ENCODE results near the gene SSU72. TPM values are rescaled to one million over a fixed set of nuclear protein-coding genes. Genes with fewer than 3 reads are reported as not detected.
"Not testable (repeated sequence)": the region's sequence is repeated elsewhere in the genome, so short reads cannot be mapped to it uniquely, and the experiment has no call there.

SSU72 gene
- total RNA-seq, 1 experiment from 2014 or later = 145 TPM

DNA sequence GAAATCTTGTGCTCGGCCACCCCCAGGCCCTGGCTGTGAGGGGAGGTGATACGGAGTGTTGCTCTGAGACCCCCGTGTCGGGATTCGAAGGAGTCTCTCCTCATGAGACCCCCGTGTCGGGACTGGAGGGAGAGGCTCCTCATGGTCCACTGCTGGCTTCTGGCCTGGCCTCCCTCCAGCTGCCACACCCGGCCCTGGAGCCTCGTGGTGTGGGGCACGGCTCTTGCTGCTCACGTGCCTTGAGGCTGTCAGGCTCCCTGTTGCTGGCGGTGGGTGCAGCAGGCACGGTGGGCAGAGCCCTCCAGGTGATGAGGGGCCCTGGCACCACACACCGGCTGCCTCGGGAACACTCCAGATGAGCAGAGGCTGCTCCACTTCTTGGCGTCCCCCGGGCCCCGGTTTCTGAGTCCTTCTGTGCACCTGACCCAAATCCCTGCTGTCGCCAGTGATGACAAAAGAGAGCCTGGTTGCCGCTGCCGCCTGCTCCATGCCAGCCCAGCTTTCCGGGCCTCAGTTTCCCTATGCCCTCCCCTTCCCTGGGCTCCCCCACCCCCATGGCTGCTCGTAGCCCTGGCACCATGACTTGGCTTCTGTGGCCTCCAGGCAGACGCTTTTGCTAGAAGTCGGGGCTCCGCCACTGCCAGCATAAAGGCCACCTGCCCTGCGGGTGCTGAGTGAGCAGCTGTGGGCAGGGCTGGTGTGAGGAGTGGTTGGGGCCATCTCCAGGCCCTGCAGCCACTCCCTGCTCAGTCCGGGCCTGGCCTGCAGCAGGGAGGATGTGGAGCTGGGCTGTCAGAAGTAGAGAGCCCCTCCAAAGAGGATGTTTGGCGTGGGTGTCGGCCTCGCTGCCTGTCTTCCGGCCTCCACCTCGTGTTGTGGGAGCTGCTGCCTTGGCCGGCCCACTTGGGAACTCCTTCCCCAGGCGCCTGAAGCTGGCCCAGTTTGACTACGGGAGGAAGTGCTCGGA lies 46.1 kb downstream of the SSU72 start:
- ChIA-PET CTCF (no interaction called here), POLR2A (ENCODE audit: unreplicated experiment) (no interaction called here)
- Histone ChIP-seq H3K79me2 (ENCODE audit: low read depth) (no peaks in the 10 kb centered on the region), H4K20me1 (ENCODE audit: insufficient read depth) (no peaks in the 10 kb centered on the region), H2AFZ (no peak overlapping the region), H3K4me1 (replicated peaks; ENCODE audit: insufficient read depth) (no peaks in the 10 kb centered on the region), H3K4me2 (no peak overlapping the region), H3F3A (ENCODE audit: insufficient read depth, low read depth) (peaks cover 15% of the 10 kb centered on the region; the same call in 1 of the 2 replicates), H3K36me3 (ENCODE audit: low read depth) (no peaks in the 10 kb centered on the region), H3K9me3 (ENCODE audit: insufficient read depth, low read depth) (no peaks in the 10 kb centered on the region), H3K27me3 (ENCODE audit: insufficient read depth, low read depth) (no peaks in the 10 kb centered on the region), H3K9me2 (ENCODE audit: insufficient read depth) (no peaks in the 10 kb centered on the region), H3K27ac (no peak overlapping the region), H3K4me3 (no peak overlapping the region)
- DNase-seq = no peak
- BruUV-seq (replicated peaks) = no TSS peak
- intact Hi-C loops (cut with micrococcal nuclease; ENCODE audit: unreplicated experiment) = no loop called here
- TF ChIP-seq EZH2 (IDR thresholded peaks at IDR 0.05; ENCODE audit: low read depth) = no peak
- TF ChIP-seq, protein P1, sequence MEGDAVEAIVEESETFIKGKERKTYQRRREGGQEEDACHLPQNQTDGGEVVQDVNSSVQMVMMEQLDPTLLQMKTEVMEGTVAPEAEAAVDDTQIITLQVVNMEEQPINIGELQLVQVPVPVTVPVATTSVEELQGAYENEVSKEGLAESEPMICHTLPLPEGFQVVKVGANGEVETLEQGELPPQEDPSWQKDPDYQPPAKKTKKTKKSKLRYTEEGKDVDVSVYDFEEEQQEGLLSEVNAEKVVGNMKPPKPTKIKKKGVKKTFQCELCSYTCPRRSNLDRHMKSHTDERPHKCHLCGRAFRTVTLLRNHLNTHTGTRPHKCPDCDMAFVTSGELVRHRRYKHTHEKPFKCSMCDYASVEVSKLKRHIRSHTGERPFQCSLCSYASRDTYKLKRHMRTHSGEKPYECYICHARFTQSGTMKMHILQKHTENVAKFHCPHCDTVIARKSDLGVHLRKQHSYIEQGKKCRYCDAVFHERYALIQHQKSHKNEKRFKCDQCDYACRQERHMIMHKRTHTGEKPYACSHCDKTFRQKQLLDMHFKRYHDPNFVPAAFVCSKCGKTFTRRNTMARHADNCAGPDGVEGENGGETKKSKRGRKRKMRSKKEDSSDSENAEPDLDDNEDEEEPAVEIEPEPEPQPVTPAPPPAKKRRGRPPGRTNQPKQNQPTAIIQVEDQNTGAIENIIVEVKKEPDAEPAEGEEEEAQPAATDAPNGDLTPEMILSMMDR (conservative IDR thresholded peaks at IDR 0.05) = no peak

DNA sequence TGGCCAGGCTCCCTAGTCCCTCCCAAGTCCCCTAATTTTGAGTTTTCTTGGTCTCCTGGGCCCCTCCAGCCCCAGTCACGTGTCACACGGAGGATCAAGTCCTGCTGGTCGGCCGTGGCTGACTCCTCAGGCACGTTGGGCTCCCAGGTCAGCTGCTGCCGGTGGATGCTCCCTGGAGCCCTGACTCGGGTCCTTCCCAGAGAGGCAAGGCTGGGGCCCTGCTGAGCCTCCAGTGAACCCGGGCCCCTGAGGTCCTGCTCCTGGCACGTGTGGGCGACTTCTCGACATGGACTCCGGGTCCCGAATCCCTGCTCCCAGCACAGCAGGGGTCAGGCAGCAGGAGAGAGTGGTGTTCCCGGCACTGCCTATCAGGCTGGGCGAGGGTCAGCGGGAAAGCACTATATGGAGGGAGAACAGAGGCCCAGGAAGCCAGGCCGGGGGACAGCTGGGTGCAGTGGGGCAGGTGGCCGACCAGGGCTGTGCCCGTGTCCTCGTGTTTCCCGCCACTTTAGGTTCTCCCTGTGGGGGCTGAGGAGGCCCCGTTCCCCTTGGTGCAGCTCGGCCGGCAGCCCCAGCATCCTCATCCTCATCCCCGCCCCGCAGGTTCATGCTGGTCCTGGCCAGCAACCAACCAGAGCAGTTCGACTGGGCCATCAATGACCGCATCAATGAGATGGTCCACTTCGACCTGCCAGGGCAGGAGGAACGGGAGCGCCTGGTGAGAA lies 47.4 kb downstream of the SSU72 start:
- peaks cover 14% of the 10 kb centered on the region; the same call in 1 of the 2 replicates for H3F3A ChIP-seq (ENCODE audit: insufficient read depth, low read depth)
- H3K4me3 ChIP-seq = no peak overlapping the region
- no peak overlapping the region for H2AFZ ChIP-seq
- BruUV-seq (replicated peaks) = no TSS peak
- ChIA-PET CTCF (interaction anchor here (0.6 kb wide), 1 partner anchor 62 kb away, joined by 5 read pairs; no protein-coding TSS in a partner anchor), POLR2A (ENCODE audit: unreplicated experiment) (no interaction called here)
- DNase-seq = no peak
- intact Hi-C loops (cut with micrococcal nuclease; ENCODE audit: unreplicated experiment) = no loop called here
- TF ChIP-seq, protein P1 (conservative IDR thresholded peaks at IDR 0.05) = no peak
- no peak for TF ChIP-seq EZH2 (IDR thresholded peaks at IDR 0.05; ENCODE audit: low read depth)
- H3K4me1 ChIP-seq (replicated peaks; ENCODE audit: insufficient read depth) = no peaks in the 10 kb centered on the region
- no peaks in the 10 kb centered on the region for H4K20me1 ChIP-seq (ENCODE audit: insufficient read depth)
- H3K27ac ChIP-seq = no peak overlapping the region
- H3K9me3 ChIP-seq (ENCODE audit: insufficient read depth, low read depth) = no peaks in the 10 kb centered on the region
- H3K36me3 ChIP-seq (ENCODE audit: low read depth) = no peaks in the 10 kb centered on the region
- H3K79me2 ChIP-seq (ENCODE audit: low read depth) = no peaks in the 10 kb centered on the region
- H3K4me2 ChIP-seq = no peak overlapping the region
- no peaks in the 10 kb centered on the region for H3K27me3 ChIP-seq (ENCODE audit: insufficient read depth, low read depth)
- no peaks in the 10 kb centered on the region for H3K9me2 ChIP-seq (ENCODE audit: insufficient read depth)

DNA sequence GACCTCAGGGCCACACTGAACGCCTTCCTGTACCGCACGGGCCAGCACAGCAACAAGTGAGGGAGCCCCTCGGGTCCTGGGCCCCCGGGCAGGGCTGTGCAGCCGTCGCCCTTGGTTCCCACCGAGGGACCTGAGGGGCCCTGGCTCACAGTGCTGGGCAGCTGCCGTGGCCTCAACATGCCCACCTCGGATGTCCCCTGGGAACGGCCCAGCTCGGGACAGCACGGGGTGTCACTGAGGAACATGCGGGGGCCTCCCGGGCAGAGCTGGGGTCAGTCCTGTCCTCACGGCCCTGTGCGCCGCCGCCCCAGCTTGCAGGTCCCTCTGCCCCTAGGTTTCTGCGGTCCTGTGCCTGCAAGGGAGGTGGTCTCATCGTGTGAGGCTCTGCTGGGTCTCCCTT lies 48.2 kb downstream of the SSU72 start:
- BruUV-seq (replicated peaks); CTCF ChIA-PET; H3K36me3 ChIP-seq (ENCODE audit: low read depth): not testable (repeated sequence)

DNA sequence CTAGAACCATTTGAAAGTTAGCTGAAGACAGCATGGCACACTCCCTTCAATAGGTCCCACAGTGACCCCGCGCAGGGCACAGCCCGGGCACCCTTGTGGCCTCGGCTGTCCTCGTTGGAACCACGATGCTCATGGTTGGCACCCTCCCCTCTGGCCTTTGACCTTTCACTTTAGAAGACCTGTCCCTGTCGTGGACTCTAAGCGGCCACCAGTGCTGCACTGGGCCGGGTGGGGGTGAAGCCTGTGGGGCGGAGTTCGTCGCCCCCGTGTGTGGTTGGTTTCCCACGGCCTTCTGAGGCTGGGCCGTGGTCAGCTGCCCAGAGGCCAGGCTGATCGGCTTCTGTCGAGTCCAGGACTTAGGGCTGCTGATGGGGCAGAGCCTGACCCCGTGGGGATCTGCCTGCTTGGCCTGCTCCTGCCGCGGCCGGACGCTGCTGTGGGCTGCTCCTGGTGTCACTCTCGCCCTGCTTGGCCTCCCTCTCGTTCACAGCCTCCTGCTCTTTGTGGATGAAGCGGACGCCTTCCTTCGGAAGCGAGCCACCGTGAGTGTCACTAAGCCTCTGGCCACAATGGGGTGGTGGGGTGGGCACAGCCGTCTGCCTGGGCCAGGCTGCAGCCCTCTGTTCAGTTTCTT lies 49.8 kb downstream of the SSU72 start:
- DNase-seq; H3K4me2 ChIP-seq; H3K4me3 ChIP-seq; H3K9me3 ChIP-seq (ENCODE audit: insufficient read depth, low read depth); H3F3A ChIP-seq (ENCODE audit: insufficient read depth, low read depth); H3K27me3 ChIP-seq (ENCODE audit: insufficient read depth, low read depth); H3K79me2 ChIP-seq (ENCODE audit: low read depth); POLR2A ChIA-PET (ENCODE audit: unreplicated experiment); H3K27ac ChIP-seq; intact Hi-C loops (cut with micrococcal nuclease; ENCODE audit: unreplicated experiment); H3K36me3 ChIP-seq (ENCODE audit: low read depth); H3K4me1 ChIP-seq (replicated peaks; ENCODE audit: insufficient read depth); H2AFZ ChIP-seq; H3K9me2 ChIP-seq (ENCODE audit: insufficient read depth); BruUV-seq (replicated peaks); H4K20me1 ChIP-seq (ENCODE audit: insufficient read depth): not testable (repeated sequence)
- CTCF ChIA-PET = interaction anchor here (0.6 kb wide), 1 partner anchor 384 kb away, joined by 4 read pairs; no protein-coding TSS in a partner anchor

More for the DNA sequence above, 48.2 kb downstream of the SSU72 start:
- H3K79me2 ChIP-seq (ENCODE audit: low read depth); H3K27me3 ChIP-seq (ENCODE audit: insufficient read depth, low read depth); H3K27ac ChIP-seq; H3K9me3 ChIP-seq (ENCODE audit: insufficient read depth, low read depth); intact Hi-C loops (cut with micrococcal nuclease; ENCODE audit: unreplicated experiment); POLR2A ChIA-PET (ENCODE audit: unreplicated experiment); H3K4me3 ChIP-seq; H3K4me1 ChIP-seq (replicated peaks; ENCODE audit: insufficient read depth); DNase-seq; H3K9me2 ChIP-seq (ENCODE audit: insufficient read depth); H4K20me1 ChIP-seq (ENCODE audit: insufficient read depth); H3K4me2 ChIP-seq; H3F3A ChIP-seq (ENCODE audit: insufficient read depth, low read depth); H2AFZ ChIP-seq: not testable (repeated sequence)

DNA sequence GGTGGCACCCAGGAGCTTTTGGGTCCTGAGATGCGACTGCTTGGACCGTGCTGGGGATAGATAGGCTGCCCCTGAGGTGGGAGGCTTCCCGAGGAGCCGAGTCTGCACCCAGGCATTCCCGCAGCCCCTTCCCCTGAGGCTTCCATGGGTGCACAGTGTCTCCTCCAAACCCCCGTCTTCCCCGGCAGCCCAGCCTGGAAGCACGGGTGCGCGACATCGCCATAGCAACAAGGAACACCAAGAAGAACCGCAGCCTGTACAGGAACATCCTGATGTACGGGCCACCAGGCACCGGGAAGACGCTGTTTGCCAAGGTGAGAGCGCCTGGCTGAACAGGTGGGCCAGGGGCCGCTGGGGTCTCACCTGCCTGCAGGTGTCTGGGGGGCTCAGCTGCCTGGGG lies 51.0 kb downstream of the SSU72 start:
- H3F3A ChIP-seq (ENCODE audit: insufficient read depth, low read depth); BruUV-seq (replicated peaks); H3K79me2 ChIP-seq (ENCODE audit: low read depth); H3K4me1 ChIP-seq (replicated peaks; ENCODE audit: insufficient read depth); H3K27me3 ChIP-seq (ENCODE audit: insufficient read depth, low read depth); H3K9me2 ChIP-seq (ENCODE audit: insufficient read depth); H3K36me3 ChIP-seq (ENCODE audit: low read depth); H3K27ac ChIP-seq; H3K9me3 ChIP-seq (ENCODE audit: insufficient read depth, low read depth); POLR2A ChIA-PET (ENCODE audit: unreplicated experiment); H3K4me3 ChIP-seq; H4K20me1 ChIP-seq (ENCODE audit: insufficient read depth); intact Hi-C loops (cut with micrococcal nuclease; ENCODE audit: unreplicated experiment); DNase-seq; H2AFZ ChIP-seq; CTCF ChIA-PET; H3K4me2 ChIP-seq: not testable (repeated sequence)
